OCI-LY7 (cell line): ENCODE results near the gene SEC61B.

Source experiments
- EZH2phosphoT487 ChIP-seq: fragments of 200-600 bp; sonication (generic); IDR thresholded peaks from 2 replicates; pipeline ENCODE4 v1.6.1; 2018; ENCODE audit warnings: low read depth, borderline replicate concordance, mild to moderate bottlenecking, mixed run types, antibody characterized with exemption, low read length, moderate library complexity, mixed read lengths
- TF ChIP-seq, protein P1 (sequence below): fragments of 200-600 bp; sonication (generic); conservative IDR thresholded peaks from 2 replicates; pipeline ENCODE4 v1.5.1; 2014; ENCODE audit warnings: mild to moderate bottlenecking, antibody characterized with exemption, low read length, moderate library complexity, mixed read lengths

DNA sequence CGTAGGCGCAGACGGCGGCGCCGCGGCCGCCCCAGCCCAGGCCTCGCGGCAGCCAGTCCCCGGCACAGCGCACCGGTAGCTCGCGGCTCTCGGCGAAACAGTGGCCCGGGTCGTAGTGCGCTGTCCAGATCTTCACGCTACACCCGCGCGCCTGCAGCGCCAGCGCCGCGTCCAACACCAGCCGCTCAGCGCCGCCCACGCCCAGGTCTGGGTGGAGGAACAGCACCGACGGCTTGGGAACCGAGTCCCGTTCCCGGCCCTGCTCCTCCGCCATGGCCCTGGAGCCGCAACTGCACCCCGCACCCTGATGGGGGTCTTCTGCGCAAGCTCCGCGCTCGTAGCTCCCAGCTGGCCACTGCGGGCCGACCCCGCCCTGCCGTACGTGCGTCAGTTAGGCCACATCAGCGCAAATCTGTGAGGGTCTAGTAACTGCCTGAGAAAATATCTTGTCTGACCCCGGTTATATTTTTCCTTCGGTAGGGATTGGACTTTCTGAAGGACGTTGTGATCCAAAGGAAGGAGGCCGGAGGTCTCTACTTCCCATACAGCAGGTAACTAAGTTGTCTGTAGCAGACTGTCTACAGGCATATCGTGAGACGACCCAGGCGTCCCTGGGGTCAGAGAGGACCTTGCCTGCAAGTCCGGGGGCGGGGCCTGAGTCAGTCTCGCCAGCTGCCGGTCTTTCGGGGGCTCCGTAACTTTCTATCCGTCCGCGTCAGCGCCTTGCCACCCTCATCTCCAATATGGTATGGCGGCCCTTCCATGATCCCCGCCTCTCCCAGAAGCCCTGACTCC lies at the start of gene SEC61B, which contains the start of gene ALG2:
- TF ChIP-seq, protein P1, sequence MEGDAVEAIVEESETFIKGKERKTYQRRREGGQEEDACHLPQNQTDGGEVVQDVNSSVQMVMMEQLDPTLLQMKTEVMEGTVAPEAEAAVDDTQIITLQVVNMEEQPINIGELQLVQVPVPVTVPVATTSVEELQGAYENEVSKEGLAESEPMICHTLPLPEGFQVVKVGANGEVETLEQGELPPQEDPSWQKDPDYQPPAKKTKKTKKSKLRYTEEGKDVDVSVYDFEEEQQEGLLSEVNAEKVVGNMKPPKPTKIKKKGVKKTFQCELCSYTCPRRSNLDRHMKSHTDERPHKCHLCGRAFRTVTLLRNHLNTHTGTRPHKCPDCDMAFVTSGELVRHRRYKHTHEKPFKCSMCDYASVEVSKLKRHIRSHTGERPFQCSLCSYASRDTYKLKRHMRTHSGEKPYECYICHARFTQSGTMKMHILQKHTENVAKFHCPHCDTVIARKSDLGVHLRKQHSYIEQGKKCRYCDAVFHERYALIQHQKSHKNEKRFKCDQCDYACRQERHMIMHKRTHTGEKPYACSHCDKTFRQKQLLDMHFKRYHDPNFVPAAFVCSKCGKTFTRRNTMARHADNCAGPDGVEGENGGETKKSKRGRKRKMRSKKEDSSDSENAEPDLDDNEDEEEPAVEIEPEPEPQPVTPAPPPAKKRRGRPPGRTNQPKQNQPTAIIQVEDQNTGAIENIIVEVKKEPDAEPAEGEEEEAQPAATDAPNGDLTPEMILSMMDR, result no peak
- no peak for TF ChIP-seq EZH2phosphoT487
